NCI-H1417 (cell line): Measurements from ENCODE around the gene SLC23A2.
A peak's percentile ranks its signal among the peaks of the same experiment; 100 is the strongest.
"Not testable (repeated sequence)": the region's sequence is repeated elsewhere in the genome, so short reads cannot be mapped to it uniquely, and the experiment has no call there.

Source experiments
- DNase-seq, 3 experiments: peaks; one replicate each; lab custom pipeline; 2025; lab: John Stamatoyannopoulos, UW

The SLC23A2 gene

DNA sequence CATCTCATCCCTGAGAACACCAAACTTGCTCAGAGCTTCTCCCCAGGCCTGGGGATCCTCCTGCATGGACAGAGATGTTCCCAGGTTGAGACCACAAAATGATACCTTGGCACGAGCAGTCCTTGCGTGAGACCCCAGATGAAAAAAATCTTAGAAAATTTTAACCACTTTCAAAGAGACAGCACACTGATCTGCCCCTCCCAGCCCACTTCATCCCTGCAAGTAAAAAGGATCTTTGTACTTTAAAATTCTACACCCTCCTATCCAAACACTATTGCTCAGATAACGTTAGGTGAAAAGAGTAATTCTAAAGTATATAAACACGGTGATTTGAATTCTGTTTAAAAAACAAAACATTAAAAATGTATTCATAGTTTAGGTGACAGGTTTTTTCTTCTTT is 98.5 kb downstream of the SLC23A2 start:
- no peak for DNase-seq

DNA sequence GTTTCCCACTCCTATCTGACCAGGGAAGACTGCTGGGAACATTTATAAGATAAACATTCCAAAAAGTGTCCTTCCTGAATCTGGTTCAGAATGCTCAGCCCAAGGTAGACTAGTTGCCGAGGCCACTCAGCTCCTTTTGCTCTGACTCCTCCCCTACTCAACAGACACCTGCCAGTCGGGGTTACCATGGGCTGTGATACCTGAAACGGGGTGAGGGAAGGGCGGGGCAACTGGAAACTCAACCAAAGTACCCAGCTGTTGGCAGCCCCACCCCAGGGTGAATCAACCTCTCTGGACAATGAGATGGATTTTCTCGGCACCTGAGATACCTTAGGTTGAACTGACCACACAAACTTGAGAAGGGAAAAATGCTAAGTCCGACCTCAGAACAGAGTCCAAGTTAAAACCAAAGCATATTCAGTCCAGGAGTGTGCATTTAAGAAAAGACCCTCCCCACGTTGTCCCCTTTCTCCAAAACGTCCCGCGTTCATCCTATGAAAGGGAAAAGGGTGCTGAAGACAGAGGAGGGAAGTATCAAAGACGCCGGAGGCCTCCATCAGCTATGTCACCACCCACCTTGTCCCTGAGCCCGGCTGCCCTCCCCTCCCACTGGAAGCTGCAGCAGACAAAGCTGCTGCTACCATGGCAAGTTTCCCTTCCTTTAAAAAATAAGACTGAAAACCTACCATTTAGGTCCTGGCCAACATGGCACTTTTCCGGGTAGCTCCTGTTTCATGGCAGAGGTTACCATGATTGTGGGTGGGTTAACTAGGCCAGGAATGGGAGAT is 100.1 kb downstream of the SLC23A2 start:
- DNase-seq, result peak in 1 of 3 experiments; percentile 56

DNA sequence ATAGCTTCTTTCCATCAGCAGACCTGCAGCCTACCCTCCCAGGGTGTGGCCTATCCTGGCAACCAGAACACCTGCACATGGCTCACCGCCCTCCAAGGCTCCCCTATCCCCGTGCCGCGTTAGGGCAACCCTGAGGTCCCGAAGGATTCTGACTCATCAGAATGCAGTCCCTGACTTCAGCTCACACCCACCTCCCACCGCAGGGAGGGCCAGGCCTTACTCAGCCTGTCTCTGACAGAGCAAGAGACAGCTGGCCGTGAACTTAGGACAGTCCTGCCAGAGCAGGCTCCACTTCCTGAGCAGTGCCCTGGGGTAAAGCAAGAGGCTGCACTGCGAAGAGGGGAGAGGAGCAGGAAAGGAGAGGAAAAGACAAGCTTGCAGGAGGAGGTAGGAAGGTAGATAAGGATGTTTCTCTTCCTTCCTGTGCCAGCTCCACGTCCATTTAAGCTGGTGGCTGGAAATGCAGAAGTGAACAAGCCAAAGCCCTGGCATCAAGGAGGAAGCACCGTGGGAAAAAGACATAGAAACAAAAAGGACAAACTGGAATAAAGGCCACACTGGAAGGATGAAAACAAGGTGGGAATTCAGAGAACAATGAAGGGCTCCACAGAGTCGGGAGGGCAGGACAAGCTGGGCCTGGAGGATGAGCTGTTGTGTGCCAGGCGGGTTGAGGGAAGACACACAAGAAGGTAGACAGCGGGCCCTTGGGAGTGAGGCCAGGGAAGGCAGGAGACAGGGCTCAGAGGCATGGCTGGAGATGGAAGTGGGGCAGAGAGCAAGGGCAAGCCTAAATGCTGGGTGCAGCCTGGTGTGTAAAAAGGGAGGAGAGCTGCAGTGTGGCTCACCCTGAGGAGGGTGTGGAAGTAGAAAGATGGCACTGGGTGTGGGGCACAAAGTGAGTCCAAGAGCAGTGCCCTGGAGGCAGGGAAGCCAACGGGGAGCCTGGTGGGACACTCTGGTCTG is 102.7 kb downstream of the SLC23A2 start:
- no peak for DNase-seq

DNA sequence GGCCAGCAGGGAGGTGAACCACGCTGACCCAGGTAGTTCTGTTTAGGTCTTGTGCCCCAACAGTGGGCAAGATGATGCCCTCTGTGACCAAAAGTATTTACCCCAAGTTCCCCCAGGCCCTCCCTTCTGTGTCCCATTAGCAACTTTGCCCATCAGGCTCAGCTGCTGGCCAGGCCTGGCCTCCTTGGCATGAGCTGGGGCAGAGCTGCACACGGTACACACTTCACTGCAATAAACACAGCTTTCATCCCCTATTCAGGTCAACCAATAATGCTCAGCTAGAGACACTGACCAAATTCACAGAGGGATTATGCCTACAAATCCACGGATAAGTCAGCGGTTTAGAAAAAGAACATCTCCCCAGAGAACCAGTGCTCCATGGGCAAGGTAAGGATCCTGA is 103.7 kb downstream of the SLC23A2 start:
- no peak for DNase-seq

DNA sequence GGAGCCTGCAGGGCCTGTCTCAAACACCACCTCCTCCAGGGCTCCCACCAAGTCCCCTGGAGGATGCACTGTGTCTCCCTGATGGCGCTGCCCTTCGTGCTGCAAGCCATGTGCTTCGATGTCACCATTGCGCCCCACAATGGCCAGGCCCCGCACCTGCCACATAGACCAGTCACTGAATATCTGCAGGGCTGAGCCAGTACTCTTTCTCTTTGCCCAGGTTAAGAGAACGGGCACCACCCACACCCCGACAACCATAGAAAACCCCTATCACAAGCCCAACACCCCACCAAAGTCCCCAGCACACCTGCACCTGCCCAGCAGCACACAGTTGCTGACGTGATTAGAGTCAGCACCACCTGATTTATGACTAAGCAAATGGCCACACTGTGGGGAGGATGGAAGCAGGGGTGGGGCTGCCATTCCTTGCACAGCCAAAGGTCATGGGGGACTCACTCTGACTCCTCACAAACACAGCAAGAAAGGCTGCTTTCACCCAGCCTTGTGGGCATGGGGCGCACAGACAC is 104.3 kb downstream of the SLC23A2 start:
- peak in 2 of 3 experiments; percentile 48 to 60 for DNase-seq

DNA sequence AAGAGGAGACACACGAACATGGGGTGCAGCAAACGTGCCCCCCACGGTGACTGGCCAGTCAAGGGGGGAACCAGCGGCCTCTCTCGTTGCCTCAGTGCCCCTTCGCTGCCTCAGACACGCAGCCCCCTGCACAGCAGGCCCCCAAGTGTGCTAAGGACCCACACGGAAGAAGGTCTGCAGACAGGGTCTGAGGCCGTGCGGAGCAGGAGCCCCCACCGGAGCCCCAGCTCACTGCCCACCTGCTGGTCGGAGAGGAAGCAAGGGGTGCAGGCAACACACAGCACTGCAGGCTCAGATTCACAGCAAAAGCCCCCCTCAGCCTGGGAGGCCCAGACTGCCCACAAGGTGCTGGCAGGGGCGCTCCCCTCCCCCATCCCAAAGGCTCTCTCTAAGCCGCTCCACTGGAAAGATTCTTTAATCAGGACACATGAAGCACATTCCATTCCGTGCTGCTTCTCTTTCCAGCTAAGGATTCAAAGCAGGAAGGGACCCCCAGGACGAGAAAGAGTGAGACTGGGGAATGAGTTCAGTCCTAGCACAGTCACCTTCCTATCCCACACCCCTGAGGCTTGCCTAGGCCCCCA is 105.1 kb downstream of the SLC23A2 start:
- DNase-seq, result no peak

DNA sequence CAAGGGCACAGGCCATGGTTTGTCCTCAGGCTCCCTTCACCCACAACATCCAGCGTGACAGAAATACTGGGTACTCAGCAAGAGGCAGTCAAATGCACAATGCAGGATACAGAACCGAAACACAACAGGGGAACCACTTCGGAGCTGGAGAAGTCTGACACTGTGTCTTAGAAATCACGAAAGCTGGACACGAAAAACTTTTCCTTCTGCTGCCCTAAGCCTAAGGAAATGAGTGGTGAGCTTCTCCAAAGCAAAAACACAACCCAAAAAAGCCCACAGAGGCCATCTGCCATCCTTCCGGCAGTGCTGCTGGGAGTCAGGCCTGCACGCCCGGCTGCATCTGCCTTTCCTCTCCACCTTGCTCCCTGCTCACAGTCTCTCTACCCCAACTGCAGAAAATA is 106.3 kb downstream of the SLC23A2 start:
- DNase-seq, result no peak

DNA sequence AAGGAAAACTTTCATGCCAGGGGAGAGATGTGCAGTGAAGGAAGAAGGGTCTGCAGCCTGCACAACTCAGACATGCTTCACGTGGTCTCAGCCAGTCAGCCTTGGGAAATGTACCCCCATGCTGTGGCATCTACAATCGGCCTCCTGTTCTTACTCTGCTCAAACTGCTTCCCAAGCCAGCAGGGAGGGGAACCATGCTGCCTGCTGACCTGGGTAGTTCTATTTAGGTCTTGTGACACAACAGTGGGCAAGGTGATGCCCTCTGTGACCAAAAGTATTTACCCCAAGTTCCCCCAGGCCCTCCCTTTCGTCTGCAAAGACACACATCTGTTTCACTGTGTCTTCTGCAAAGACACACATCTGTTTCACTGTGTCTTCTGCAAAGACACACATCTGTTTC is 106.9 kb downstream of the SLC23A2 start:
- DNase-seq, result no peak

DNA sequence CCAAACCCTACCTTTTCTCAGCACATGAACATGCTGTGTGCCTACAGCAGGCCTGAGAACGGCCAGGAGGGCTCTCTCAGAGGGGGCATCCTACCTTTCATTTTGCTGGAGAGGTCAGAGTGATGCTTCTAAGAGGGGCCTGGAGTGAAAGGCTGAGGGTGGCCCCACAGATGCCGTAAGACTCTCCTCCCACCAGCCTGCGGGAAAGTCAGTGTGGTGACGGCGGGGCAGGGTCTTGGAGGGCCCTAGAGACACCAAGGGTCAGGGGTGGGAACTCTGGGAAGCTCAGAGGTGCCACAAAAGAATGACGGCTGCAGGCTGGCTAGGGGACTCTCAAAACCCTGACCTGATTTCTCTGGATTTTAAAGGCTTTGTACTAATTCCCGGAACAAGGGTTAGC is 107.6 kb downstream of the SLC23A2 start:
- no peak for DNase-seq

DNA sequence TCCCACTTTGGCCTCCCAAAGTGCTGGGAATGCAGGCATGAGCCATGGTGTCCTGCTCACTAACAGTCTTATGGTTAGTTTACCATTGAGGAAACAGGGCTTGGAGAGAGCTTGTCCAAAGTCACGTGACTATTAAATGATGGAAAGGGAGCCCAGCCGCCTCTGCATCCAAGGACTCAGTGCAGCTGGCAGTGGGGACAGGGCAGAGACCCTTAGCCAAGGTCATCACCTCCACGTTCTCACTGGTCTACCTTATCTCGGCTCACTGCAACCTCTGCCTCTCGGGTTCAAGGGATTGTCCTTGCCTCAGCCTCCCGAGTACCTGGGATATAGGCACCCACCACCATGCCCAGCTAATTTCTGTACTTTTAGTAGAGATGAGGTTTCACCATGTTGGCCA is 109.3 kb downstream of the SLC23A2 start:
- DNase-seq, result no peak

DNA sequence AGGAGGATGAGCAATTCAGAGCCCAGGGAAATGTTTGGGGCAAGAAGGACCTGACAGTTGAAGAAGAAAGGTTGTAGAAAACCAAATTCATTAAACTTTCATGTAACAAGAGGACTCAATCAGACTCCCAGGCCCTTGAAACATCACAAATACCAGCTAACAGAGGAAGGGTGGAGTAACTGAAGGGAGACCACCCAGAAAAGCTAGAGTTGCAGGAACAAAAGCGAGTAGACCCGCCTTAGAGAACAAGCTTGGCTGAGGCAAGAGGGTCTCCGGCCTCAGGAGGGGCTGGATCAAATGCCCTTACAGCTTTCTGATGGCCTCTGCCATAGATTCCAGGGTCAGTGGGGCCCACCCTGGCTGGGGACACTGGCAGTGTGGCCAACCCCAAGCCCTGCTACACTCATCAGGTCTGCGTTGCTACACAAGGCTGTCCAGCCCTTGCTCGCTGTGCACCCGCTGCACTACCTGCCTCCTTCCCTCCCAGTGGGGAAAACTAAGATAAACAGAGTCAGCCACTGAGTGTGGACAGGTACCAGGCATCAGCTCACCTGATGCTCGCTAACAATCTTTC is 110.0 kb downstream of the SLC23A2 start:
- DNase-seq, result no peak

DNA sequence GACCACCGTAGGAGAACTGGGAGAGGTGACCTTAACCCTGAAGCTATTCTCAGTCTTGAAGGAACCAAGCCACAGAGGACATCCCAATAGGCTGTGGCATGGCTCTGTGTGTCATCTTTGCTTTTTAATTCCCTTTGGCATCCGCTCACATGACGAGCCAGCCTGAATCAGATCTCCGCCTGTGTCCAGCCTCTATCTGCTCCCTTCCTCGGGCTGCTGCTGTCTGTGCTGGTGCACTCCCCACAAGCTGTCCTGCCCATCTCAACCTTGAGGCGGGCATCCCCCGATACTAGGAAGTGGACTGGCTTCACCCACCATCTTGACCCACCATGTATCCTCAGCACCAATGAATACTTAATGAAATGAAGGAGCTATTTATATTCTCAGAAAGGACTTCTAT is 111.9 kb downstream of the SLC23A2 start:
- no peak for DNase-seq

DNA sequence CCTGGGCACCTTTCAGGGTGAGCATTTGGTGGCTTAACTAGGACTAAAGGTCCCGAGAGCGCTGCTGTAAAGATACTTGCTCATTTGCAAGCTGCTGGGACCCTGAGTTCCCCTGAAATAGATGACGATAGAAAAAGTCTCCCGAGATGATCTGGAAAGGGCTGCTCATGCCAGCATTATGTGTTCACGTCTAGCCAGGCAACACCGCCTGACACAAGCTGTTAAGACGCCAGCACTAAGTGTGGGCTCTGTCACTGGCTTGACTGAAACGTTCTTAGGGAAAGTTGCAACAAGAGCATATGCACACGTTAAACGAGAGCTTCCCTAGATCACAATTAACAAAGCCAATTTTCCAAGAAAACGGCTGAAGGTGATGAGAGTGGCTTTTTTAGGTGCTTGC is 113.7 kb downstream of the SLC23A2 start:
- DNase-seq, result no peak

DNA sequence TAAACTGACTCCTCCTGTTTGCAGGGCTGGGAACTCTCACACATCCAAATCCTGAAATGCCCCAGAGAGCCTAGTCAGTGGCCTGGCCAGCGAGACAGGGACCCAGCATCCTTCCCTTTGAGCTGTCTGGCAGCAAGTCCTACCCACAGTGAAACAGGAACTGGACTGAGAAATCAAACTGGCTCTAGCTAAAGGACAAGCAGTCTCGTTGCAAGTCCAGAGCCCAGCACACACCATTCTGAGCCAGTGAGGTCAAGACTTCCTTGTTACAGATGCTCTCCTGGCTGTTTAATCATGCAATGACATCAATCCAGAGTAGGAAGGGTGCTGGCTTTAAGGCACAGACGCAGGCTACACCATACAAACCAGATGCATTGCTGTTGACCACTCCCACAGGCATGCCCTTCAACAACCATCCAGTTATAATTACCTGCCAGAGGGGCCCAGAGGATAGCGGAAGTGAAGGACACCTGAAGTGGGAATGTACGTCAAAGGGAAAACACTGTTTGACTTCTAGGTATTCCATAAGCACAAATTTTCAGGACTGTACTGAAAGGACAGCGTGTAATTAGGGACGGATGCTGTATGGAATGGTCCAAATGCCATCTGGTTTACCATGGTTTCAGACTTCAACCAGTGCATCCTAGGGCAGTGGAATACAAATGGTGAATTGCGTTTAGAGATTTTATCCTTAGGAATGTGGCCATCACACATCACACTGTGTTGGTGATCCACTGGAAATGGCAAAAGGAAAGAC is 114.4 kb downstream of the SLC23A2 start:
- DNase-seq, result peak in 1 of 3 experiments; percentile 15

DNA sequence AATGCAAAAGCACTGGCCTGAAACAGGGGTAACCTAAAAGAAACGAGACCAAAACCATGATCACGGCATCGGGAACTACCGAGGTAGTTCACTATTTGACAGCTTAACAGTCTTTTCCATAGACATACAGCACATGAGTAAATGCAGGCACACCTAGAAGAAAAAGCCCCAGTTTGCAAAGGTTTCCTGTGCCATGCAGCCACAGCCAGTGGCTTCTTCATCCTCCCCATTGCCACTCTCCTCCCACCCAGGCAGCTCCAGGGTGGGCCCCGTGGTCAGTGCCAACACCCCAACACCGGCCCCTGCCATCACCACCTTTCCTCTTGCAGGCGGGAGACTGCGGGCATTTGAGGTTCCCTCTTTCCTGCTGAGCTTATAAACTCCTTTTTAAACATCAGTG is 115.4 kb downstream of the SLC23A2 start:
- DNase-seq, result no peak

DNA sequence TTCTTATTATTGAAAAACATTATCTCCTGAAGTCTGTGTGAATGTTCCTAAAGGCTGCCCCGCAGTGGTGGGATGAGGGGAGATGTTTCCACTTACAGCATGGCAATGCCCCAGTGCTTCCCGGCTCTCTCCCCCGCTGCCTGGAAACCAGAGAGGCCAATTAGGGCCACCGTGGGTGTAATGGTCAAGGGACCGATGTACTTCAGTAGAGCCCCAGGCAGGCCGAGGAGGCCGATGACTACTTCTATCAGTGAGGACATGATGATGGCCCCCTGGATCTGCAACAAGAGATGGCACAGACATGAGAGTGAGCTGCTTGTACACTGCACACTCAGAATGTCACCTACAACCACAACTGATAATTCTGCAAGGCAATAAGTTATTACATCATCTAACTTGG is 117.8 kb downstream of the SLC23A2 start:
- DNase-seq, result no peak

DNA sequence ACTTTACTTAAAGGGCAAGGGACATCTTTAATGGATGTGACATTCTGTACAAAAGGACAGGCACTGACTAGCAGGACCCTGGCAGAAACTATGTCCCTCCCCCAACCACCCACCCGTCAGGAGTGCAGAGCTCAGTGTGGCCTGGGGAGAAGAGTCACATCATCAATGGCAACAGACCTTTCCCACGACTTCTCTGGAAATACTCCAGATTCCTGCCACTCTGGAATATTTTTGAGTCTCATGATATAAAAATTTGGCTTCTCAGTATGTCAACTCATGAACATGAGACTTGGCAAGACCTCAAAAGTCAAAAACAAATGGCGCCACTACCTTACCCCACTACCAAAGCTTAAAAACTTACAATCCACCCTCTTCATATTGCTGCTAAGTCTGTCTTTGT is 118.3 kb downstream of the SLC23A2 start:
- no peak for DNase-seq

DNA sequence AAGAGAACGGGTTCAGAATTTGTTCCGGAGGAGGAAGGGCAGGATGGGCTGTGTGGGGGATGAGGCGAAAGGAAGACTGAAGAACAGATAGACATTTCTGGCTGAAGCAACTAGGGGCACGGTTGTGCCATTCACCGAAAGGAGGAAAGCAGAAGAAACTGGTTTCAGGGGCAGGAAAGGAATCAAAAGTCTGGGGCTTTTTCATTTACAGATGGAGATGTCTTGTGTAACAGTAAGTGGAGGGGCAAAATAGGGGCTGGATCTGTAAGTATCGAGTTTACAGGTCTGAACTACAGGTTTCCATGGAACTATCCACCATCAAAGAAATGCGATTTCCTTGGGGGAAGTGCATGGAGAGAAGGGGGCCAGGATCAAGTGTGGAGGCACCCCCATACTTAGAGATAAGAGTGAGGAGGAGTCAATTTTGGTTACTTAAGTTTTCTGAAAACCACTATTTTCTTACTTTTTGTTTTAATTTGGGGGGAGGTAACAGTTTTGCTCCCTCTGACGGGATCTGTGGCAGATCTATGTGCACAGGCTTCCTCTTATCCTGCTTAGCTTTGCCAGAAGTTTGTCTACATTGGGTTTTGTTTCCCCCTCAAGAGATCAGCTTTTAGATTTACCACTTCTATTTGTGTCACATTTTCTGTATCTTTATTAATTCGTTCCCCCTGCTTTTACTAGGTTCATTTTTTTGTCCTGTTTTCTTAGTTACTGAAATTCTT is 120.1 kb downstream of the SLC23A2 start:
- no peak for DNase-seq

DNA sequence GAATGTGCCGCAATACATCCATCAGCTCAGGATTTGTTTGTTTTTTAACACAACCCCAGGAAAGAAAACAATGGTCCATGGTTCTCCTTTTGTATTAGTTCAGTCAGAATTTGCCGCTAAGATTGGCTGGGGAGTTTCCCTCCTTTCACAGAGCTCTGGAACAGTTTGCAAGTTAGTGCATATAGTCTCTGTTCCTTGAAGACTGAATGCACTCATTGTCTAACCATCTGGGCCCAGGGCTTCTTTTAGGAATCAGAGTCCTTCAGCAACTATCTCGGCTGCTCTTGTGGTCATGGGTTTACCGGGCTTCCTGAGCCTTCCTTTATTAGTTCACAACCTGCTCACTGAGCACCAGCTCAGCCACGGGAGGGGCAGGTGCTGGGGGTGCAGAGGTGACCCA is 121.3 kb downstream of the SLC23A2 start:
- DNase-seq, result no peak

DNA sequence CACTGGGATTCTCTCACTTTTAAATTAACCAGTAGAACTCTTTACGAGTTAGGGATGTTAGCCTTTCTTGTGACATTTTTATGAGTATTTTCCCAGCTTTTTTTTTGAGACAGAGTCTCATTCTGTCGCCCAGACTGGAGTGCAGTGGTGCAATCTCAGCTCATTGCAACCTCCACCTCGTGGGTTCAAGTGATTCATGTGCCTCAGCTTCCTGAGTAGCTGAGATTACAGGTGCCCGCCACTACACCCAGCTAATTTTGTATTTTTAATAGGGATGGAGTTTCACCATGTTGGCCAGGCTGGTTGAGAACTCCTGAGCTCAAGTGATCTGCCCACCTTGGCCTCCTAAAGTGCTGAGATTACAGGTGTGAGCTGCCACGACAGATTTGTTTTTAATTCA is 123.2 kb downstream of the SLC23A2 start:
- not testable (repeated sequence) for DNase-seq

DNA sequence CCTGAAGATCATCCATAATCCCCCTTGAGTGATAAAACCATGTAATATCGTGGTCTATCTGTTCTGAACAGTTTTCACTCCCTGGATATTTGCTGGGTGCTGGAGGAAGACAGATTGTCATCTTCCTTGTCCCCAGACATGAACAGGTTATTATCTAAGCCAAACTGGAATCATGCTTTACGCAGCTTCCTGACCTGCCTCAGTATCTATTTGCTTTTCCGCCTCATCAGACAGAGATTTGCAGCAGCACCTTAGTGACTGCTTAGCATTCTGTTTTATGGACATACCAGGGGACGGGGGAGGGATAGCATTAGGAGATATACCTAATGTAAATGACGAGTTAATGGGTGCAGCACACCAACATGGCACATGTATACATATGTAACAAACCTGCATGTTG is 124.6 kb downstream of the SLC23A2 start:
- DNase-seq, result peak; percentile 26 to 73 (median 27)
